Gastrocnemius medialis (tissue), 4 donors: ENCODE data around the gene KCTD3.

Experiments
- CTCF ChIP-seq, 5 experiments: fragments of 450-650 bp in 3 of 5; fragments of 200-600 bp in 2 of 5; sonication (generic) in 2 of 5; IDR thresholded peaks in 4 of 5; conservative IDR thresholded peaks in 1 of 5; 1 replicate in 4 of 5; 2 replicates in 1 of 5; pipeline ENCODE4 v1.5.1; 2016 to 2019; ENCODE audit warnings: antibody characterized with exemption in 5 of 5, mild to moderate bottlenecking in 3 of 5, moderate library complexity in 3 of 5
- POLR2A ChIP-seq, 2 donors: fragments of 450-650 bp; IDR thresholded peaks; one replicate each; pipeline ENCODE4 v1.6.1; 2017; ENCODE audit warnings: antibody characterized with exemption in 2 of 2, mild to moderate bottlenecking in 2 of 2, moderate library complexity in 2 of 2

DNA sequence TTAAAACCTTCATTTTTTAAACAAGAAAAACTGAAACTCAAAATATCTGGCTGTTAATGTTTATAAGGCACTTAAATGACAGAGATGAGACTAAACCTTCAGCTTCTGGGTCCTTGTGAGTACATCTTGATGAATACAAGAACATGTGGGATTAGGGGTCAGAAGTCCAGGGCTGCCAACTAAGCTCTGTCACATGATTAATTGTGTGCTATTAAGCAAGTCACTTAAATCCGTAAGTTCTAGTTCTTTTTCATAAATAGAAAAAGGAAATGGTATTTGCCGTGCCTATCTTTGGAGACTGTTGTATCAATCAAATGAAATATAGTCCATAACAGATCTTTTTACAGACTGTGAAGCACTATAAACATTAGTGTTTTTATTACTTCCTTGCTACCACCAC lies 43.2 kb upstream of the KCTD3 start:
- TF ChIP-seq CTCF (IDR thresholded peaks at IDR 0.05 in 4 of 5, conservative IDR thresholded peaks at IDR 0.05 in 1 of 5): no peak
- TF ChIP-seq POLR2A (IDR thresholded peaks at IDR 0.05): no peak
